ENCODE results near the gene SLC6A19.

The SLC6A19 gene

DNA sequence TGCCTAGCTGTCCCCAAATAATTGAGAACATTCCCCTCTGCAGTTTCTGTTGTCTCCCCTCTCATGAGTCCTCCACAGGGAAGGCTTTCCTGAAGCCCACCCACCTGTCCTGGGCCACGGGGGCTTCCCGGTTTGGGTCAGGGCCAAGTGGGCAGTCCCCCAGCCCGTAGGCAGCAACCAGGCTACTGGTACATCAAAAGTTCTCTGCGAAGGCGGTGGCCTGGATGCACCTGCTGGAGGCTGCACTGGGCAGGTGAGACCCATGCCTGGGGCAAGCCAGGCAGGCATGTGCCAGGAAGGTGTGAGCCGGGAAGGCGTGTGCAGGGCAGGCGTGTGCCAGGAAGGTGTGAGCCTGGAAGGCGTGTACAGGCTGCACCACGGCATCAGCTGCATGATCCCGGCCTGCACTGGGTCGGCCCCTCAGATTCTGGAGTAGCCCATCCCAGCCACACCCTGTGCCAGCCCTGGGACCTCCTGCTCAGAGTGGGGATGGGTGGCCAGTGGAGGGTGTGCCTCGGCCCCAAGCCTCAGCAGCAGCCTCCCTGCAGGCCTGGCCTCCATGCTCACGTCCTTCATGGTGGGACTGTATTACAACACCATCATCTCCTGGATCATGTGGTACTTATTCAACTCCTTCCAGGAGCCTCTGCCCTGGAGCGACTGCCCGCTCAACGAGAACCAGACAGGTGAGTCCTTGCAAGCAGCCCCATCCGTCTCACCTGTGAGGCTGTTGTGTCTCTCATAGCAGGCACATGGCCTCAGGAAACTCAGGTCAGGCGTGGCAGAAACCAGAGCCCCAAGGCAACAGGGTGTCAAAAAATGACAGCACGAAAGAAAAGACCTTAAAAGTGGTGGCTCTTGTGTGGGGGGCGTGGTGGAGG is 8.7 kb downstream of the SLC6A19 start:
- DNase-seq (ENCODE audit: low read depth), result no peak

DNA sequence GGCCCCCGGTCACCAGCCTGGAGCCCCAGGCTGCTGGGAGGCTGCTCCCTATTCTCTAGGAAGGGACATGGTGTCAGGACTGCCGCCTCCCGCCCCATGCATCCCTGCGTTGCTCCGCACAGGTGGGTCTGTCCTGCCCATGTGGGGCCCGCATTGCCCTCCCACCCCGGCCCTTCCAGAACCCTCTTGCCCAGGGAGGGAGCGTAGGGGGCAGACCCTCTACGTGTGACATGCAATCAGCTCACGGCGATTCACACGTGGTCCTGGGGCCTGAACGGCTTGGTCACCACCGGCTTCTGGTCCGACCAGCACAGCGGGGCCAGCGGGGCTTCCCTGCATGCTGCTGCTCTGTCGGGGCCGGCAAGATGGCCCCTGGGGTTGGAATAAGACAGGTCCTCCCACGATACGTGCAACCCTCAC is 9.4 kb downstream of the SLC6A19 start:
- no peak for DNase-seq (ENCODE audit: low read depth)

DNA sequence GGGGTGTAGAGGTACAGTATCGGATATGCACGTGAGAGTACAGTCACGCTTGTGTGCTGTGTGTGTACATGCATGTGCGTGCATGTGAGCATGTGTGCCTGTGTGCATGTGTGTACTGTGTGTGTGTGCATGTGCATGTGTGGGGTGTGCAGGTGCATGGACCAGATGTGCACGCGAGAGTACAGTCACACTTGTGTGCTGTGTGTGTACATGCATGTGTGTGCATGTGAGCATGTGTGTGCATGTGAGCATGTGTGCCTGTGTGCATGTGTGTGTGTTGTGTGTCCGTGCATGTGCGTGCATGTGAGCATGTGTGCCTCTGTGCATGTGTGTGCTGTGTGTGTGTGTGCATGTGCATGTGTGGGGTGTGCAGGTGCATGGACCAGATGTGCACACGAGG is 10.3 kb downstream of the SLC6A19 start:
- DNase-seq (ENCODE audit: low read depth), result no peak

DNA sequence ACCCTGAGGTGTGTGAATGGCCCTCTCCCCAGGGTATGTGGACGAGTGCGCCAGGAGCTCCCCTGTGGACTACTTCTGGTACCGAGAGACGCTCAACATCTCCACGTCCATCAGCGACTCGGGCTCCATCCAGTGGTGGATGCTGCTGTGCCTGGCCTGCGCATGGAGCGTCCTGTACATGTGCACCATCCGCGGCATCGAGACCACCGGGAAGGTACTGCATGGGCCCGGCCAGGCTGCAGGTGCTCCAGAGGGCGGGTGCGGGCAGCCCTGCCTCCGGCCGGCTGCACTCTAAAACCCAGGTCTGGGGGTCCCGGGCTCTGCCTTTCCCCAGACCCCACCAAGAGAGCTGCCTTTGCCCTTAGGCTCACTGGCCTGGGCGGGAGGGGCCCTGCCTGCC is 10.9 kb downstream of the SLC6A19 start:
- no peak for DNase-seq (ENCODE audit: low read depth)

DNA sequence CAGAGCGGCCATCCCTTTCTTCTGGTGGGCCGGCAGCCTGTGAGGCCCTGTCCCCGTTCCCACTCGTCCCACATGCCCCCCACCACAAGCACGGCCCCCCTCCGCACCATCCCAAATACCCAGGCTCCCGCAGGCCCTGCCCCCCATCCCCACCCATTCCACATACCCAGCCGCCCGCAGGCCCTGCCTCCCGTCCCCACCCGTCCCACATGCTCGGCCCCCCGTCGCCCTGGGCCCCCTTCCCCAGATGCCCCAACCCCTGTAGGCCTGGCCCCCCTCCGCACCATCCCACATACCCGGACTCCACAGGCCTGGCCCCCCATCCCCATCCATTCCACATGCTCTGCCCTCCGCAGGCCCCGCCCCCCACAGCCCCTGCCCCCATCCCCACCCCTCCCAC is 11.5 kb downstream of the SLC6A19 start:
- no peak for DNase-seq (ENCODE audit: low read depth)

DNA sequence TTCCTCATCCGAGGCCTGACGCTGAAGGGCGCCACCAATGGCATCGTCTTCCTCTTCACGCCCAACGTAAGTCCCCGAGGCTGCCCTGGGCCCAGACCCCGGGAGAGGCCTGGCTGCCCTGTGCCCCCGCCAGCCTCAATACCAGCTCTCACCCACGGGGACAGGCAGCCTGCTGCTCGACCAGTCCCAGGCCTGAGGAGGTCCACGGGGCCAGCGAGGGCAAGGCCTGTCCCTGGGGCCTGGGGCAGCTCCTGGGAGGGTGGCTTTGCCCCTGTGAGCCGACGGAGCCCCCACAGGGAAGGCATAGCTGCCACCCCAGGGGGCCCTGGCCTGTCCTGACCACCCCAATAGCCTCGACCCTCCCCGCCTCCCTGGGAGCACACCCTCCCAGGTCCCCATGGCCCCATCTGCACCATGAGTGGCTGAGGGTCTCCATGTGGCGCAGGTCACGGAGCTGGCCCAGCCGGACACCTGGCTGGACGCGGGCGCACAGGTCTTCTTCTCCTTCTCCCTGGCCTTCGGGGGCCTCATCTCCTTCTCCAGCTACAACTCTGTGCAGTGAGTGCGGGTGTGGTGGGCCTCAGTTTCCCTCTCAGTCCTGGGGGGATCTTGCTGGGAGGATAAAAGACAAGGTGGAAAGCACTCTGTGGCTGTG is 12.2 kb downstream of the SLC6A19 start:
- no peak for DNase-seq (ENCODE audit: low read depth)

DNA sequence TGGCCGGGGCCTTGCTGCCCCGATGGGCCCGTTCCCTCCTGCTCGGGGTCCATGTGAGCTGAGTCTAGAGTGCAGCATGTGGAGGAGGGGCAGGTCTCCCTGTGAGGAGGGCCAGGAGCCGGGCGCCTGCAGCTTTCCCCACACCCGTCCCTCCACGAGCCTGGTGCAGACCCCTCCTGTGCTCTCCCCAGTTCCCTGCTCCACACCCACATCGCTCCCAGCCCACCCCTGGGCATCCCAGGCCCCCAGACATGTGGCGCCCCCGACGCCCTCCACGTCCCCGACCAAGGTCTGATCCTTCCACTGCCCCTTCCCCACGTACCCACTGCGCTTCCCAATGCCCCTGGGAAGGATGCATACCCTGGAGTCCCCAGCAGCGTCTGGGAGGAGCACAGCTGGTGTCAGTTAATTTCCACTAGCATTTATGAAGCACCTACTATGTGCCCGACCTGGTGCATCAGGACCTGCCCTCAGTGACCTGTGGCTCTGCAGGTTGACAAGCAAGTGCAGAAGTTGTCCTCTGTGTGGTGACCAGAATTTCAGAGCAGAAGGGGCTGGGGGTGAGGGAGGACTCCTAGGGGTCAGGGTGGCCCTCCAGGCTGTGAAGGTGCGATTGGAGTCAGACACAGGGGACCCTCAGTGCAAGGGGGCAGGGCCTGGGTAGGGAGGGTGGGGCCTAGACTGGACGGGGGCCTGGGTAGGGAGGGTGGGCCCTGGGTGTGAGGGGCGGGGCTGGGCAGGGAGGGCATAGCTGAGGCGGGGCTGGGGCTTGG is 13.0 kb downstream of the SLC6A19 start:
- no peak for DNase-seq (ENCODE audit: low read depth)

DNA sequence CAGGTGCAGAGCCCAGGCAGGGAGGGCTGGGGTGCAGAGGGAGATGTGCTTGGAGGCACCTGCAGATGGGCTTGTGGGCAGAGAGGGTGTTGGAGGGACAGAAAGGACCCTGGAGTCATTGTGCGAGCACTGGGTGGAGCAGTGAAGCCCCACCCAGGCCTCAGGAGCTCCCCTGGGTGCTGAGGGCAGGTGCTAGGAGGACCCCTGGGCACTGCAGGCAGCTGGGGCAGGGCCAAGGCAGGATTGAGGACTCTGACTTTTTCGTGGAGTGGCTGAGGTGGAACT is 13.5 kb downstream of the SLC6A19 start:
- DNase-seq (ENCODE audit: low read depth), result no peak

DNA sequence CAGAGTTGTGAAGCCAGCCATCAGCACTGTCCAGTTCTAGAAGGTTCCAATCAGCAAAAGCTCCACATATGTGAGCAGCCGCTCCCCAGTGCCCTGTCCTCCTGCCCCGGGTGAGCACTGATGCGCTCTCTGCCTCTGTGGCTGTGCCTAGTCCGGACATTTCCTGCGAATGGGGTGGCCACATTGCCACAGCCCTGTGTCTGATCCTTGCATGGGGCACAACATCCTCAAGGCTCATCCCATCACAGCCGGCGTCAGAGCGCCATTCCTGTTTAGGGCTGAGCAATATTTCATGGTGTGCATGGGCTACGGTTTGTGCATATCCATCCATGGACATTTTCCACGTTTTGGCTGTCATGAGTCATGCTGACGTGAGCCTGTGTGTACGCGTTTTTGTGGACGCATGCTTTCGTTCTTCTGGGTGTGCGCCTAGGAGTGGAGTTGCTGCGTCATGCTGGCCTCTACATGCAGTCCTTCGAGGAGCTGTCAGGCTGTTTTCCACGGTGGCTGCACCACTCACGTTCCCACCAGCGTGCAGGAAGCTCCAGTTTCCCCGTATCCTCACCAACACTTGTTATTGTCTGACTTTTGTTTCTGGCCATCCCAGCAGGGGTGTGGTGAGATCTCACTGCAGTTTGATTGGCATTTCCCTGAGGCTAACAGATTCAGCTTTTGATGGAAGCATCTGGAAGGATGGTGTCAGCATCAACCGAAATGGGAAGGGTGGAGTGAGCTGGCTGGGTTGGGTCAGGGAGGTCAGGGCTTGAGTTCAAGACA is 14.1 kb downstream of the SLC6A19 start:
- DNase-seq (ENCODE audit: low read depth), result no peak

DNA sequence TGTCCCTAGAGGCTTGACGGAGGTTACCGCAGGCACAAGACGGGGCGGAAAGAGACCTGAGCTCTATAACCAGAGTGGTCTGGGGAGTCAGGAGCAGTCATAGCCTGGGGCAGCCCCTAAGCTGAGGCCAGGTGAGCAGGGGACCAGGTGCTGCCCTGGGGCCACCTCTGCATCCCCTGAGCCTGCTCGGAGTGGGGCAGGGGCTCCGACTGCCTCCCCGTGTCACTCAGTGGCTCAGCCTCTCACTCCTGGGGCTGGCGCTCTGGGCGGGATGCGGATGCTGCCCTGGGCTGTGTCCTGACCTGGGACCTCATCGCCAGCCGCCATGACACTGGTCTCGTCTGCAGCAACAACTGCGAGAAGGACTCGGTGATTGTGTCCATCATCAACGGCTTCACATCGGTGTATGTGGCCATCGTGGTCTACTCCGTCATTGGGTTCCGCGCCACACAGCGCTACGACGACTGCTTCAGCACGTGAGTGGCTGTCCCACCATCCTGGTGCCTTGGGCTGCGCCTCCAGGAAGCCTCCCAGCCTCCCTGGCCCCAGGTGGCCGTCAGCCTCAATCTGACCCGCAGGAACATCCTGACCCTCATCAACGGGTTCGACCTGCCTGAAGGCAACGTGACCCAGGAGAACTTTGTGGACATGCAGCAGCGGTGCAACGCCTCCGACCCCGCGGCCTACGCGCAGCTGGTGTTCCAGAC is 15.0 kb downstream of the SLC6A19 start:
- DNase-seq (ENCODE audit: low read depth), result no peak

DNA sequence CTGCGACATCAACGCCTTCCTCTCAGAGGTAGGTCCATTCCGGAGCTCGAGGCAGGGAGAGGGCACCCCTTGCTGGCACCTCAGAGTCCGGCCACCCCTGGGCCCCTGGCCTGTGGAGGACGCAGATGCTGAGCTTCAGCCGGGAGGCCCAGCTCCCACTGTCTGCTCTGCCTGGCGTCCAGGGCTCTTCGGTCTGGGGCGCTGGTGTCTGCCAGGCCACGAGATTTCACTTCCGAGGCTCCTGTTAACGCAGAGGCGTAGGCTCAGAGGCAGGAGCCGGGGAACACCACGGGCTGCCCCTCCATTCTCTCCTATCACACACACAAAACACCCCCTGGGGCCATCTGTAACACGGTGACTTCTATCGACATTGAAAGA is 15.5 kb downstream of the SLC6A19 start:
- DNase-seq (ENCODE audit: low read depth), result no peak

DNA sequence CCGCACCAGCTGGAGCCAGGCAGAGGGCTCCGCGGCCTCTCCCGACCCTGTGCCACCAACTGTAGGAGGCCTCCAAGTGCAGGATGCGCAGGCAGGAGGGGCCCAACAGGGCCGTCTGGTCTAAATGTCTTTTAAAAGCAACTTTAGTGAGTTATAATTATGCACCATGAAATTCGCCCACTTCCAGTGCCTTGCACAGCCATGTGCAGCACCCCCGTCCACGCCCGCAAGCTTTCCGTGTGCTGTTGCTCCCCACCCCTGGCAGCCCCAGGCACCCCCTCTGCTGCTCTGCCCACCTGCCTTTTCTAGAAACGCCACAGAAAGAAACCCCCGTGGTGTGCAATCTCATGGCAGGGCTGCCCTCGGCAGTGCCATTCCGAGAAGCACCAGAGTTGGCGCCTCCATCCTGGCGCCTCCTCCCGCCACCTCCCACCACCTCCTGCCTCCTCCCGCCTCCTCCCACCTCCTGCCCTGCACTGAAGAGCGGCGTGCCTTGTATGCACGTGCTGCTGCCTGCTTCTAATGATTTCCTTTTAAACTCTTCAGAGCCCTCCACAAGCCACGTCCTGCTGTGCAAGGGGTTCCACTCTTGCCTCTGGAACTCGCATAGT is 16.3 kb downstream of the SLC6A19 start:
- no peak for DNase-seq (ENCODE audit: low read depth)

DNA sequence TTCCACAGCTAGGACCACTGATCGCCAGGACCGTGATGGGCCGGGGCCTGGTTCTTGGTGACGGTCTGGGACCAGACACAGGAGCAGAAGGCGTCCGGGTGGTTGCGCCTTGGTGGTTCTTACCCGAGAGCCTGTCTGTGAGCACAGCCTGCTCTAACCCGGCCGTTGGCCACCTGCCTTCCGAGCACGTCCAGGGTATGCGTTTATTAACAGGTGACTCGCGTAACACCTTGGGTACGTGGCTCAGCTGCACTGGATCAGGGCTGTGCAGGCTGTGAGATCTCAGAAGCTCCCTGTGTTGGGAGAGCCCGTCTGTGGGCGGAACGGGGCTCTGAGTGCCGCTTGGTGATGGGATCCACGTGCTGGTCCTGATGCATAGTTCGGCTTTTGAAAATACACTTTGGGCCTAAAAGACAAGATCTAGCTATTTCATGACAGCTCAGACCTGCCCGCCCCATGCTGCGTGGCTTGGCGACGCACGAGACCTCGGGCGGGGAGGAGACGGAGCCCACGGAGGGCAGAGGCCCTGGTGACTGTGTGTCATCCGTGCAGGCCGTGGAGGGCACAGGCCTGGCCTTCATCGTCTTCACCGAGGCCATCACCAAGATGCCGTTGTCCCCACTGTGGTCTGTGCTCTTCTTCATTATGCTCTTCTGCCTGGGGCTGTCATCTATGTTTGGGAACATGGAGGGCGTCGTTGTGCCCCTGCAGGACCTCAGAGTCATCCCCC is 17.1 kb downstream of the SLC6A19 start:
- no peak for DNase-seq (ENCODE audit: low read depth)

DNA sequence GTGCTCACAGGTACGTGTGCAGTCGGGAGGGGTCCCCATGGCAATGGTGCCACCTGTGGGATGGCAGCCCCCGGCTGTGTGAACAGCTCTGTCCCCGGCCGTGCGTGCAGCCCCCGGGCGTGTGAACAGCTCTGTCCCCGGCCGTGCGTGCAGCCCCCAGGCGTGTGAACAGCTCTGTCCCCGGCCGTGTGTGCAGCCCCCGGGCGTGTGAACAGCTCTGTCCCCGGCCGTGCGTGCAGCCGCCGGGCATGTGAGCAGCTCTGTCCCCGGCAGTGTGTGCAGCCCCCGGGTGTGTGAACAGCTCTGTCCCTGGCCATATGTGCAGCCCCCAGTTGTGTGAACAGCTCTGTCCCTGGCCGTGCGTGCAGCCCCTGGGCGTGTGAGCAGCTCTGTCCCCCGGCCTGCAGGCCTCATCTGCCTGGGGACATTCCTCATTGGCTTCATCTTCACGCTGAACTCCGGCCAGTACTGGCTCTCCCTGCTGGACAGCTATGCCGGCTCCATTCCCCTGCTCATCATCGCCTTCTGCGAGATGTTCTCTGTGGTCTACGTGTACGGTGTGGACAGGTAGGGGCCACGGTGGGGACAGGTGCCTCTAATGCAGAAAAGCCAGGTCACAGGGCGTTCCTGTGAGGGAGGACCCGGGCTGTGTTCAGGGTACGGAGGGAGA is 17.8 kb downstream of the SLC6A19 start:
- DNase-seq (ENCODE audit: low read depth), result no peak

DNA sequence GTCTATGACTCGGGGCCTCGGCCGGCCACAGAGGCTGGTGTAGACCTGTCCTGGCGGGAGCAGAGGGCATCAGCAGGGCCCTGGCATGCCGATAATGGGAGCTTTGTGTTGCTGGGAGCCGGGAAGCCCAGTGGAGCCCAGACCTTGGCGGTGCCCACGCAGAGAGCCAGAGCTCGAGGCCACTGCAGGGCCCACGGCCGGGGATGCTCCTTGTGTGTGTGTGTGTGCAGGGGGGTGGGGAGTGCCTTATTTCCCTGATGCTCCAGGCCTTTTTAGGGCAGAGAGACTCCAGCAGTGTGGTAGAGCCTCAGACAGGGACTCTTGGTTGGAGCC is 18.3 kb downstream of the SLC6A19 start:
- no peak for DNase-seq (ENCODE audit: low read depth)

DNA sequence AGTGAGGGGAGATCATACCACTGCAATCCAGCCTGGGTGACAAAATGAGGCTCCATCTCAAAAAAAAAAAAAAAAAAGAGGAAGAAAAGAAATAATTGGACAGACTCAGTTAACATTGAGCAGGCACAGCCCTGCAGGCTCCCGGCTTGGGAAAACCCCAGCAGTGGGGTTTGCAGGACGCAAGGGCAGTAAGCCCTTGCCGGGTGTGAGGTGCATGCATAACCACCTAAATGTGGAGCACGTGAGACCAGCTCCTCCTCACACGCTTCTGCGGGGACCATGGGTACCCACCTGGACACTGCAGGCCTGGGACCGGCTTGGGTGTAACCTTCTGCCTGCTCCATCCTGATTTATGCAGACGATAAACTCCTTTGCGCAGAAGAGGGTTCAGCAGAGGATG is 19.0 kb downstream of the SLC6A19 start:
- no peak for DNase-seq (ENCODE audit: low read depth)

DNA sequence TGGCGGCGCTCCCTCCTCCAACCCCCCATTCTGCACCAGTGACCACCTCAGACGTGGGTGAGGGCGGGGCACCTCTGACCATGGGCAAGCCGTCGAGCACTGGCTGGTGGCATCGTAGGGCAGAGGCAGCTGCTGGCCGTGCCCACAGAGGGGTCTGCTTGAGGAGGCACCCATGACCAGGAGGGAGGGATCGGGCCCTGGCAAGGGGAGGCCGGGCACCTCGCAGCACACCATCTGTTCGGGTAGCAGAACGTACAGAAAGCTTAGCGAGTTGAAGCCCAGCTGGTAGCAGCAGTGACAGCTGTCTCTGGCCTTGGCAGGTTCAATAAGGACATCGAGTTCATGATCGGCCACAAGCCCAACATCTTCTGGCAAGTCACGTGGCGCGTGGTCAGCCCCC is 19.4 kb downstream of the SLC6A19 start:
- DNase-seq (ENCODE audit: low read depth), result no peak

DNA sequence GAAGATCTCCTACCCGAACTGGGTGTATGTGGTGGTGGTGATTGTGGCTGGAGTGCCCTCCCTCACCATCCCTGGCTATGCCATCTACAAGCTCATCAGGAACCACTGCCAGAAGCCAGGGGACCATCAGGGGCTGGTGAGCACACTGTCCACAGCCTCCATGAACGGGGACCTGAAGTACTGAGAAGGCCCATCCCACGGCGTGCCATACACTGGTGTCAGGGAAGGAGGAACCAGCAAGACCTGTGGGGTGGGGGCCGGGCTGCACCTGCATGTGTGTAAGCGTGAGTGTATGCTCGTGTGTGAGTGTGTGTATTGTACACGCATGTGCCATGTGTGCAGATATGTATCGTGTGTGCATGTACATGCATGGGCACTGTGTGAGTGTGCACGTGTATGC is 20.3 kb downstream of the SLC6A19 start:
- DNase-seq (ENCODE audit: low read depth), result no peak

DNA sequence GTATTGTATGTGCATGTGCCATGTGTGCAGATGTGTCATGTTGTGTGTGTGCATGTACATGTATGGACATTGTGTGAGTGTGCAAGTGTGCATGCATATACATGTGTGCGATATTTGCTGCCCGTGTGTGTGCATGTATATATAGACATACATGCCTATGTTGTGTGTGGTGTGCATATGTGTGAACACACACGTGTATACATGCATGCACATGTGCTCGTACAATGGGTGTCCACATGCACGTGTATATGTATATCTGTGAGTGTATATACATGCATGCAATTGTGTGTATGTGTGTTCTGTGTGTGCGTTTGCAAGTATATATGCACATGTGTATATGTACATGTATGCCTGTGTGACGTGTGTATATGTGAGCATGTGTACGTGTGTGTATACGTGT is 20.8 kb downstream of the SLC6A19 start:
- no peak for DNase-seq (ENCODE audit: low read depth)

DNA sequence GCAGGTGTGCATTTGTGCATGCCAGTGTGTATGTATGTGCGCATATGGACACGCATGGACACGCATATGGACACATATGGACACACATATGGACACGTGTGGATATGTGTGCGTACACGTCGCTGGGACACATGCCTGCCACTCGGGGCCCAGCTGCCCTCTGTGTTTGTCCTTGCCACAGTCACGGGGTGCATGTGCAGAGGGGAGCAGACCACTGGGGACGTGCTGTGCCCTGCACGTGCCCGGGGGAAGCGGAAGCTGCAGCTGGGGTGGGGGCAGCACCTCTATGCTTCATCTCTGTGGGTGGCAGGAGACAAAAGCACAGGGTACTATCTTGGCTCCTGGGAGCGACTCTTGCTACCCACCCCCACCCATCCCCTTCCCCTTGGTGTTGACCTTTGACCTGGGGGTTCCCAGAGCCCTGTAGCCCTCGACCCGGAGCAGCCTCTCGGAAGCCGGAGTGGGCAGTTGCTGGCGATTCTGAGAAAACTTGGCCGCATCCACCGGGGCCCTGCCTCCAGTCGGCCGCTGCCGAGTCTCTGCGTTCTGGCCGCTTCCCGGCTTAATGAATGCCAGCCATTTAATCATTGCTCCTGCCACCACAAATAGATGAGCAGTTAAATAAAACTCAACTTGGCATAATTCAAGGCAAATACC is 21.4 kb downstream of the SLC6A19 start:
- no peak for DNase-seq (ENCODE audit: low read depth)
